NCI-H774 (cell line): ENCODE data around the gene SLC4A2.
A peak's percentile ranks its signal among the peaks of the same experiment; 100 is the strongest.

Experiments used
- DNase-seq: peaks from one replicate; lab custom pipeline; 2025; lab: John Stamatoyannopoulos, UW

SLC4A2 gene

GRCh38 chr7:151093748-151094147 lies 34.4 kb downstream of the SLC4A2 start:
- no peak for DNase-seq

GRCh38 chr7:151094675-151095074 lies 35.3 kb downstream of the SLC4A2 start:
- DNase-seq = no peak

- DNase-seq = no peak
Measured at GRCh38 chr7:151095123-151095797, 35.9 kb downstream of the SLC4A2 start.

- no peak for DNase-seq
Measured at GRCh38 chr7:151095828-151096475, 36.6 kb downstream of the SLC4A2 start.

- no peak for DNase-seq
Measured at GRCh38 chr7:151099486-151100211, 40.3 kb downstream of the SLC4A2 start.

GRCh38 chr7:151100921-151101320 lies 41.5 kb downstream of the SLC4A2 start:
- no peak for DNase-seq

- no peak for DNase-seq
Measured at GRCh38 chr7:151101621-151102396, 42.4 kb downstream of the SLC4A2 start.

GRCh38 chr7:151102991-151103390 lies 43.6 kb downstream of the SLC4A2 start:
- no peak for DNase-seq

GRCh38 chr7:151103973-151104372 lies 44.6 kb downstream of the SLC4A2 start:
- DNase-seq = no peak

GRCh38 chr7:151104411-151105235 lies 45.2 kb downstream of the SLC4A2 start:
- DNase-seq = no peak

- no peak for DNase-seq
Measured at GRCh38 chr7:151107882-151108281, 48.5 kb downstream of the SLC4A2 start.

- DNase-seq = no peak
Measured at GRCh38 chr7:151109094-151110048, 50.0 kb downstream of the SLC4A2 start.

- no peak for DNase-seq
Measured at GRCh38 chr7:151110236-151110940, 51.0 kb downstream of the SLC4A2 start.

- DNase-seq = peak; percentile 41
Measured at GRCh38 chr7:151110941-151111645, 51.7 kb downstream of the SLC4A2 start.

- DNase-seq = no peak
Measured at GRCh38 chr7:151113344-151114150, 54.2 kb downstream of the SLC4A2 start.

GRCh38 chr7:151114151-151115090 lies 55.0 kb downstream of the SLC4A2 start:
- DNase-seq = no peak
